GM21360 (cell line): Measurements from ENCODE around the gene CD22.

Experiments used
- ATAC-seq: cut with Tn5 transposase; IDR thresholded peaks from one replicate; pipeline ENCODE4 v1.9.1; 2021; ENCODE audit warnings: mild to moderate bottlenecking, moderate library complexity; ENCODE audit not compliant: unreplicated experiment

CD22 gene

GRCh38 chr19:35340431-35340830 lies 11.4 kb downstream of the CD22 start:
- ATAC-seq: no peak

- ATAC-seq: no peak
These were observed 12.0 kb downstream of the CD22 start for GRCh38 chr19:35341006-35341405.

- no peak for ATAC-seq
These were observed 12.7 kb downstream of the CD22 start for GRCh38 chr19:35341565-35342225.

- no peak for ATAC-seq
These were observed 13.4 kb downstream of the CD22 start for GRCh38 chr19:35342430-35342829.

- no peak for ATAC-seq
These were observed 15.6 kb downstream of the CD22 start for GRCh38 chr19:35344511-35345031.

GRCh38 chr19:35345671-35346111 lies 16.7 kb downstream of the CD22 start:
- ATAC-seq: no peak

GRCh38 chr19:35346193-35347052 lies 17.4 kb downstream of the CD22 start:
- ATAC-seq: no peak

GRCh38 chr19:35347171-35347929 lies 18.4 kb downstream of the CD22 start, which contains the start of gene FFAR1:
FFAR1 (plus strand) TSS chr19:35347902; CDS start chr19:35351552, 3,650 bp downstream.
- peak; percentile 40 for ATAC-seq

- no peak for ATAC-seq
These were observed 18.9 kb downstream of the CD22 start for GRCh38 chr19:35347930-35348298.

- ATAC-seq: no peak
These were observed 20.1 kb downstream of the CD22 start for GRCh38 chr19:35348911-35349611.

GRCh38 chr19:35349614-35350521 lies 20.9 kb downstream of the CD22 start:
- no peak for ATAC-seq

GRCh38 chr19:35350591-35350990 lies 21.6 kb downstream of the CD22 start:
- ATAC-seq: no peak

GRCh38 chr19:35351411-35352176 lies 22.6 kb downstream of the CD22 start:
- no peak for ATAC-seq

GRCh38 chr19:35352177-35352447 lies 23.1 kb downstream of the CD22 start:
- ATAC-seq: no peak

- ATAC-seq: peak; percentile 39
These were observed 23.7 kb downstream of the CD22 start for GRCh38 chr19:35352448-35353304.

- no peak for ATAC-seq
These were observed 24.6 kb downstream of the CD22 start for GRCh38 chr19:35353635-35354034.

GRCh38 chr19:35354898-35355297 lies 25.9 kb downstream of the CD22 start:
- no peak for ATAC-seq

GRCh38 chr19:35355791-35356460 lies 26.9 kb downstream of the CD22 start:
- no peak for ATAC-seq
